Activated CD4-positive, CD25-positive, alpha-beta regulatory T cell treated with anti-CD3 and anti-CD28 coated beads, Interleukin-2, amount 50 U/mL, for 16 hours (primary cell): ENCODE measurements around the gene OR51M1.
"Not testable (repeated sequence)": the region's sequence is repeated elsewhere in the genome, so short reads cannot be mapped to it uniquely, and the experiment has no call there.

Source experiments
- DNase-seq: peaks from one replicate; pipeline ENCODE4 v3.0.0-alpha.2; 2020; ENCODE audit warnings: low read depth, low spot score

Gene OR51M1, protein sequence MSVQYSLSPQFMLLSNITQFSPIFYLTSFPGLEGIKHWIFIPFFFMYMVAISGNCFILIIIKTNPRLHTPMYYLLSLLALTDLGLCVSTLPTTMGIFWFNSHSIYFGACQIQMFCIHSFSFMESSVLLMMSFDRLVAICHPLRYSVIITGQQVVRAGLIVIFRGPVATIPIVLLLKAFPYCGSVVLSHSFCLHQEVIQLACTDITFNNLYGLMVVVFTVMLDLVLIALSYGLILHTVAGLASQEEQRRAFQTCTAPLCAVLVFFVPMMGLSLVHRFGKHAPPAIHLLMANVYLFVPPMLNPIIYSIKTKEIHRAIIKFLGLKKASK

DNA sequence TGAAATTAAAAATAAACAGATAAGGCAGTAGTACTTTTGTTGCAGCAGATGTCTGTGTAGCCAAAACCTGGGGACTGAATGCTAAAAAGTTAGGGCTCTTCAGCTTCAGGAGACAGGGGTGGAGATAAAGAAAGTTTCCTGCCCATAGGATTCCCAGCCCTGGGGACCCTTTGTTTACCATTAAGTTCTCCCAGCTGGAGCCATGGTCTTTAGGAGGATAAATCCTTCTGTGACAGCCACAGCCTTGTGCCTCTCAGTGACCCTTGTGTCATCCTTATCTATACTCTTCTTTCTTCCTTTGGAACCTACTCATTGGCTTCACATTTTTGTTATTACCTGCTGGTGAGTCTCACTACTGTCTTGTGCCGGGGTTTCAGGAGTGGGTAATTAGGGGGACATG lies at the start of gene OR51M1:
TSS of gene OR51M1 (plus strand) at position 237 of the 400 bp plus-strand sequence. CDS start 5,587 bp downstream, outside the sequence.
- no peak for DNase-seq

- DNase-seq, result no peak
Observed at GRCh38 chr11:5335170-5335569, 48.4 kb upstream of the OR51M1 start.

DNA sequence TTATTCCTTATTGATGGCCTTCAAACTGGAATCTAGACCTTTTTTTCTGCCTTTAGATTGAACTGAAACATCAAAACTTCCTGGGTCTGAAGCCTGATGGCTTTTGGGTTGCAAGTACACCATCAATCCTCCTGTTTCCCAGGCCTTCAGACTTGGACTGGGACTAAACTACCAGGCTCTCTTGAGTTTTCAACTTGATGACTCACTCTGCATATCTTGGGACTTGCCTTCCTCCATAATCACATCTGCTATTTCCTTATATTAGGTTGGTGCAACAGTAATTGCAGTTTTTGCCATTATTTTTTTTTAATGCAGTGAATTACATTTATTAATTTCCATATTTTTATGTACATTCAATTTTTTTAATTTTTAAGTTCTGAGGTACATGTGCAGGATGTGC lies 47.3 kb upstream of the OR51M1 start:
- no peak for DNase-seq

GRCh38 chr11:5337253-5337652 lies 46.4 kb upstream of the OR51M1 start:
- not testable (repeated sequence) for DNase-seq

- DNase-seq, result no peak
Observed at GRCh38 chr11:5339771-5340322, 43.8 kb upstream of the OR51M1 start.

- no peak for DNase-seq
Observed at GRCh38 chr11:5343474-5344335, 39.9 kb upstream of the OR51M1 start, which contains the start of gene OR51B5. Gene OR51B5 (minus strand): TSS chr11:5343524. CDS start chr11:5343524, 0 bp downstream.

- no peak for DNase-seq
Observed at GRCh38 chr11:5345831-5346230, 37.8 kb upstream of the OR51M1 start.

DNA sequence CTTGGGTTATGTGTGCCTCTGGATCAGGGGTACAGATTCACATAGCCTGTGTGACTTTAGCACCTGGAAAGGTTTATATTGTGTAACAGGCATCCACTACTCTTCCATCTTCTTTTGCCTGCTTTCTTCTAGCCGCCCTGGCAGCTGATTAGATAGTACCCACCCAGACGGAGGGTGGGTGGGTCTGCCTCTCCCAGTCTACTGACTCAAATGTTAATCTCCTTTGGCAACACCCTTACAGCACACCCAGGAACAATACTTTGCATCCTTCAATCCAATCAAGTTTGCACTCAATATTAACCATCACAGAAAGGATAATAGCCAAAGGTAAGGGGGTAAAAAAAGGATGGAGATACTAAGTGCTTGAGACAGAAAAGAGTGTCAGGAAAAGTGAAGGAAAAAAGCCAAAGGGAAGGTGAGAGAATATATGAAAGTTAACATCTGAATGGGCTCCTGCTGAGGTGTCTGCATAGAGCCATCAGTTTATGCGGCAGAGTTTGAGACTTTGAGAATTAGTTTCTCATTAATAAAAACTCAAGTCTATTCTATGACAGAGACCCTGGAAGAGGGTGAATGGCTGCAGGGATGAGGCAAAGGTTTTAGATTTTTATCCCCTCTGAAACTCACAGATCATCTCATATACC lies 34.9 kb upstream of the OR51M1 start:
- no peak for DNase-seq

- no peak for DNase-seq
Observed at GRCh38 chr11:5349550-5349949, 34.1 kb upstream of the OR51M1 start.

- DNase-seq, result no peak
Observed at GRCh38 chr11:5351208-5351607, 32.4 kb upstream of the OR51M1 start, which contains the start of gene OR51B6. Gene OR51B6 (plus strand): TSS chr11:5351508. CDS start chr11:5351508, 0 bp downstream.

DNA sequence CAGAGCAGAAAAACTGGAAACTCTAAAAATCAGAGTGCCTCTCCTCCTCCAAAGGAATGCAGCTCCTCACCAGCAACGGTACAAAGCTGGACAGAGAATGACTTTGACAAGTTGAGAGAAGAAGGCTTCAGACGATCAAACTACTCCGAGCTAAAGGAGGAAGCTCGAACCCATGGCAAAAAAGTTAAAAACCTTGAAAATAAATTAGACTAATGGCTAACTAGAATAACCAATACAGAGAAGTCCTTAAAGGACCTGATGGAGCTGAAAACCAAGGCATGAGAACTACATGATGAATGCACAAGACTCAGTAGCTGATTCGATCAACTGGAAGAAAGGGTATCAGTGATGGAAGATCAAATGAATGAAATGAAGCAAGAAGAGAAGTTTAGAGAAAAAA lies 27.6 kb upstream of the OR51M1 start:
- not testable (repeated sequence) for DNase-seq

DNA sequence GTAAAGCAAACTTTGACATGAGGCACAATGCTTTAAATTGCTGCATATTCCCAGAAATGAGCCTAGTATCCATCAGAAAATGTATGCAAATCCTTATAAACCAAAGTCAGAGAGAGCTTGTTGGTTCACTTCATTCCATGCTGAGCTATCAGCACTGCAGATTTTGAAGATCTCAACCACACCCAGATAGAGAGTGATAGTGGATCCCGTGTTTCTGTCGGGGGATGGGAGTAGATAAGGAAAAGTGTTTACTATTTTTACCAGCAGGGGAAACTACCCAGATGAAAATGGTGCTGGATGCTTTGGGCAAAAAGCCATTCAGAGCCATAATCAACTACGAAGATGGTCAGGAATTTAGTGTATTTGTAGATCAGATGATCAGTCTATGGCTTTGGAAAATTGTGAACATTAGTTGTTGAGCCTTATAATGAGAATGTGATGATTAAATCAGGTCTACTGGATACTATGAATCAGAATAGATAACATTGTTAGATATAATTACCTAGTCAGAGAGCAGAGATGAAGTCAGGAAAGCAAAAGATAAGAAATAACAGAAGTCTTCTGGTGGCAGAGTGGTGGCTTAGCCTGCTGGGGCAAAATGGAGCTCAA lies 21.5 kb upstream of the OR51M1 start:
- DNase-seq, result no peak

DNA sequence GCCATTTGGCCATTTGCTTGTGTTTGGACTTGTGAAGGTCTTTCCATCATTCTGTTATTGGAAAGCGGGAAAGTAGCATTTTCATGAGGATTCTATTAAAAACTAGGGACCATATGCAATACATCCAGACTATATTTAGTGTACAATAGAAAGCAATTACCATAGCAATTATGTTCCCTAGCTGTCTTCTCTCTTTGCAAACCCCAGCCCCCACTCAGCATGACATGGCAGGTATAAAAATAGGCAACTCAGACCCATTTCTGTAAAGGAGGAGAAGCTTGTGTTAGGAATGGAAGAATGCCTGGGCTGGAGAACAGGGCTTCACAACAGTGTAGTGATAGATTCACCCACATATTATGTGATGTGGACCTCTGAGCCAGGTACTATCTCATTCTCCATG lies 19.9 kb upstream of the OR51M1 start:
- DNase-seq, result no peak

- no peak for DNase-seq
Observed at GRCh38 chr11:5364214-5364613, 19.4 kb upstream of the OR51M1 start.

- not testable (repeated sequence) for DNase-seq
Observed at GRCh38 chr11:5366365-5366764, 17.2 kb upstream of the OR51M1 start.

- DNase-seq, result no peak
Observed at GRCh38 chr11:5366856-5367255, 16.8 kb upstream of the OR51M1 start.

- DNase-seq, result no peak
Observed at GRCh38 chr11:5367448-5368074, 16.1 kb upstream of the OR51M1 start.

DNA sequence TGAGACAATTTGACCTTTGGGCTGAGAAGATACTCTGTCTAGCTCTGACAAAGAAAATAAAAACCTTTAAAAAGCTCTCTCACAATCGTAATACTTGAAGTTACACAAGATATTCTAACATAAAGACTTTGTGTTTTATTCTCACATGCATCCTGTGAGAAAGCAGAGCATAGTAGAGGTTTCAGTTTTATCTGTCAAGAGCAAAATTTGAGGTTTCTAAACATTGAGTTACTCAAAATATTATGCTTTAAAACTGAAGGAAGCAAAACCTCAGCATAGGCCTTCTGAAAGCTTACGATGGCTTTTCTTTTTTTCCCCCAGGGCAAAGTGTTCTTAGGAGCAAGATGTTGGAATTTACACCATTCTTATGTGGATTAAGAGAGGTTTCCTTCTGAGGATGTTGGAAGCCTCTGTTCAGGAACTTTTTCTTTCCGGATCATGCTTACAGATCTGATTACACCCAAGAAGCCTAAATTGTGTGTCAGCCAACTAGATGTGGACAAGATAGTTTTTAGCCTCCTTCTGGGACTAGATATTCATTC lies 15.0 kb upstream of the OR51M1 start:
- DNase-seq, result no peak

DNA sequence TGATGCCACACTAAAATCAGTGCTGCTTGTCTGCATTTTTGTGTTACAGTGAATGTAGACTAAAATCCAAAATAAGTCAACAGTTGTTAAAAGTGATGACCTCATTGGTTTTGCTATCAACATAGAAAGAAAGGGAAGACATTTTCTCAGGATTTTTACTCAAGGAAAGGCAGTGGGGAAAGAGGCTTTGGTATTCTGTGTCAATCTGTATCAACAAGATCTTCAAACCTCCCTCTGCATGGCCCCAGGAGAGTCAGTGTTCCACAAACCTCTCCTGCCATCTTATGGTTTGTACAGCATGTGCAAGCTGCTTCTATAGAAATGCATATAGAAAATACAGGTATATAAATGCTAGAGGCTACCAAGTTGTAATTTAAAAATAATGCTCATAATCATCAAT lies 13.8 kb upstream of the OR51M1 start:
- DNase-seq, result no peak

DNA sequence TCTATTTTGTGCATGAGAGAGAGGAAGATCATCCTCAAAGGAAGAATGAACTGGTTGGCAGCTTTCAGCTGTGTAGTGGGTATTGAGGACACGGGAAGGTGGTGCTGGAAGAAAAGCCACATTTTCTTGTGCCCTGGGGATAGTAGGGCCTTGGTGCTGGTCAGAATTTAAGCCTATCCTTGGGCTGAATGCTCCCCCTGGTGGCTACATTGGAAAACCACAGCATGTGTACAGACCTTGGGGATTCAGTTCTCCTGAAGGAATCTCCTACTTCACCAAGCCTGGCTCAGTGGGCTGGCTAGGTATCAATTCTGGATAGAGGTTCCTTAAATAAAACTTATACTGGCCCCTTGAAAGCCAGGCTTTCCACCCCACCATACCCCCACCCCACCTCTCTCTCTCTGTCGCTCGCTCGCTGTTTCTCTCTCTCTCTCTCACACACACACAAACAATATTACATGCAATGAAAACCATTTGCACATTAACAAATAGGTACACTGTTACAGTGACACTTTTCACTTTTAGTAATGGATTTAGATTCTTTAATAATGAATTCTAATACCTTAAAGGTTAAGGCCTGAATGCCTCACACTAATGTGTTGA lies 2.8 kb upstream of the OR51M1 start:
- no peak for DNase-seq
